ENCODE results near the gene LIN28A.

DNA sequence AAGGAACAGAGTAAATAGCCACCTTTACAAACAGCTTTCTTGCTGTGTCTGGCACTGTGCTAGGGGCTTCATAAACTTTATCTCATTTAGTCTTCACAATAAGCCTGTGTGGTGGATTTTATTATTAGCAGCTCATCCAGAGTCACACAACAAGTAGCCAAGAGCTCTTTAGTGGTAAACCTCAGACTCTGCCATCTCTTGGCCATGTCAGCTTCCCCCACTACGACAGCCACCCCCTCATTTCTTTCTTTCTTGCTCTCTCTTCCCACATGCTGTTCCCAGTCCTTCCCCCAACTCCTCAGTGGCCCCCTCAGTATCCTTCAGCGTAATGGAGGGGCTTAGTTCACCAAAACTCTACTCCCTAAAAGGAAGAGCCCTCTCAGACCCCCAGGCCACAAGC, 36.8 kb upstream of the LIN28A start:
- no peak for TF ChIP-seq POLR2A (IDR thresholded peaks at IDR 0.05)
- TF ChIP-seq, protein P1, sequence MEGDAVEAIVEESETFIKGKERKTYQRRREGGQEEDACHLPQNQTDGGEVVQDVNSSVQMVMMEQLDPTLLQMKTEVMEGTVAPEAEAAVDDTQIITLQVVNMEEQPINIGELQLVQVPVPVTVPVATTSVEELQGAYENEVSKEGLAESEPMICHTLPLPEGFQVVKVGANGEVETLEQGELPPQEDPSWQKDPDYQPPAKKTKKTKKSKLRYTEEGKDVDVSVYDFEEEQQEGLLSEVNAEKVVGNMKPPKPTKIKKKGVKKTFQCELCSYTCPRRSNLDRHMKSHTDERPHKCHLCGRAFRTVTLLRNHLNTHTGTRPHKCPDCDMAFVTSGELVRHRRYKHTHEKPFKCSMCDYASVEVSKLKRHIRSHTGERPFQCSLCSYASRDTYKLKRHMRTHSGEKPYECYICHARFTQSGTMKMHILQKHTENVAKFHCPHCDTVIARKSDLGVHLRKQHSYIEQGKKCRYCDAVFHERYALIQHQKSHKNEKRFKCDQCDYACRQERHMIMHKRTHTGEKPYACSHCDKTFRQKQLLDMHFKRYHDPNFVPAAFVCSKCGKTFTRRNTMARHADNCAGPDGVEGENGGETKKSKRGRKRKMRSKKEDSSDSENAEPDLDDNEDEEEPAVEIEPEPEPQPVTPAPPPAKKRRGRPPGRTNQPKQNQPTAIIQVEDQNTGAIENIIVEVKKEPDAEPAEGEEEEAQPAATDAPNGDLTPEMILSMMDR (IDR thresholded peaks at IDR 0.05): no peak

Measured in Peyer's patch (tissue), 4 donors.